Activated effector memory CD4-positive, alpha-beta T cell treated with Interleukin-2 at 50 U/mL for 16 hours (primary cell): ENCODE measurements around the gene RTN4RL2.

ENCODE experiments used
- DNase-seq: peaks from one replicate; pipeline ENCODE4 v3.0.0-alpha.2; 2020

Gene RTN4RL2

DNA sequence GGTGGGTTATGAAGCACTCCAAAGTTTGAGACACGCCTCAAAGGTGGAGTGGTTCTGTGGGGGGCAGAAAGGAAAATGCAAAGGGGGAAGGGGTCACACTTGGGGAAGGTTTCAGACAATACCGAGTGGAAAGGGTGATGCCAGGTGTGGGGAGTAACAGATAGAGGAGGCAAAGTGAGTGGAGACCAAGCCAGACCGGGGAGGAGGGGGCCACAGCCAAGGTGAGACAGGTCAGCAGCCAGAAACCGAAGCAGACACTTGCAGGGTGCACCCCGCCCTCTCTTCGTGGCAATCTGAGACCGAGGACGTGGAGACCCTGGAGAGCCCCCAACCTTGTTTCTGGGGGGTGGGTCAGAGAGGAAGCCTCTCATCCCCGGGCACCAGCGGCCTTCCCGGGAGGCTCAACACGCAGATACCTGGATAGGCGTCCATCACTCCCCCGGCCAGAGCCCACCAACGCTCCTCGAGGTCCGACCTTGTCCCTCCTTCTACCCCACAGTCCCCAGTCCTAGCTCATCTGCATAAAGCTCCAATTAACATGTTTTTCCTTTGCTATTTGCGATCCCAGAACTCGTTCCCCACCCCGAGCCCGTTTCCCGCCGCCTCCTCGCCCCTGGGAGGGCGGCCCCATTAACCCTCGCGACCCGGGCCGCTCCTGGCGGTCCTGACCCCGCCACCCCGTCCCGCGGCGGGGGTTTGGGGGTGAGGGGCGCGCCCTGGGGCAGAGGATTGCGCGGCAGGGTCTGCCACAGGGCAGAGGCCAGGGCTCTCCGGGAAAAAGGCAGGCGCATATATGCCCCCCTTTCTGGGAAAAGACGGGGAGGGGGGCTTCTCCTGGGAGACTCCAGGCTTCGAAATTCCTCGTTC is 21.8 kb downstream of the RTN4RL2 start:
- no peak for DNase-seq

DNA sequence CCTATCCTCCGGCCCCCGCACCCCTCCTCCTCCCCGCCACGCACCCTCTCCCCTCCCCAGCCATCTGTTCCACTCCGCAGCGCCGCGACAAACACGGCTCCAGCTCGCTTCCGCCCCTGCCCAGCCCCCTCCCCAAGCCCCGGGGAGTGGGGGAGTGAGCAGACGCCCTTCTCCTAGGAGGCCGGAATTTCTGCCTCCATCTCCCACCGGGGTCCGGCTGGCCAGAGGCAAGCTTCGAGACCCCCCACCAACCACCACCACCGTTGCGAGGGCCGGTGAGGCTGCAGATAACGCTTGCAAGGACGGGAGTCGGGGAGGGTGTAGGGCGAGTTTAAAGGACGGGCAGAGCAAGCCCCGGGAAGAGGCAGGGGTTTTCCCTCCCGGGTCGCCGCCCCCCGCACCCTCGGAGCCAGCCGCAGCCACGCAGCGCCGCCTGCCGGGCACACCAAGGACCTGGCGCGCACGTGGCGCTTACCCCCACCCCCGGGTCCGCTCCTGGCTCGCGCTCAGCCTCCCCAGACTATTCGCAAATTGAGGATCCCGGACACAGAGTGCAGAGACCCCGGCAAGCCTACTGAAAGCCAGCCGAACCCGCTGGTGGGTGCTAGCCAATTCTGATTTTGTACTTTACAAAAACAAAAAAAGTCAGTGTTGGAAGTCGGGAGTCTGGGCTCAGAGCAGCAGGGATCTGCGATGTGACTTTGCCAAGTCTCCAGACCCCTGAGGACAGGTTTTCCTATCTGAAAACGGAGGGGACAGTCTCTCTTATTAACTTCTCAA is 22.6 kb downstream of the RTN4RL2 start:
- DNase-seq = peak; percentile 10

DNA sequence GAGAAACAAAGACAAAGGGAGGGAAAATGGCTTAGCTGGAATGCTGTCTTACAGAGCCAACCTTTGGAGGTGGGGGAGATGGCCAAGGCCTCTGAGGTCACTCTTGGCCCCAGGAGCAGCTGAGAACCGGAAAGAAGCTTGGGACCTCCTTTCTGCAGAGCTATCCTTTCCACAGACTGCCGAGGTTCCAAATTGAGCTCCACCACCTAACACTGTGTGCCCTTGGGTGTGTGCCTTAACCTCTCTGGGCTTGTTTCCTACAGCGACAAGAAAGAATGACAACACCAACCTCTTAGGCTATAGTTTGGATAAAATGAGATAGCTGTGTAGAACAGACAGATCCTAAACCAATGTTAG is 23.2 kb downstream of the RTN4RL2 start:
- no peak for DNase-seq

DNA sequence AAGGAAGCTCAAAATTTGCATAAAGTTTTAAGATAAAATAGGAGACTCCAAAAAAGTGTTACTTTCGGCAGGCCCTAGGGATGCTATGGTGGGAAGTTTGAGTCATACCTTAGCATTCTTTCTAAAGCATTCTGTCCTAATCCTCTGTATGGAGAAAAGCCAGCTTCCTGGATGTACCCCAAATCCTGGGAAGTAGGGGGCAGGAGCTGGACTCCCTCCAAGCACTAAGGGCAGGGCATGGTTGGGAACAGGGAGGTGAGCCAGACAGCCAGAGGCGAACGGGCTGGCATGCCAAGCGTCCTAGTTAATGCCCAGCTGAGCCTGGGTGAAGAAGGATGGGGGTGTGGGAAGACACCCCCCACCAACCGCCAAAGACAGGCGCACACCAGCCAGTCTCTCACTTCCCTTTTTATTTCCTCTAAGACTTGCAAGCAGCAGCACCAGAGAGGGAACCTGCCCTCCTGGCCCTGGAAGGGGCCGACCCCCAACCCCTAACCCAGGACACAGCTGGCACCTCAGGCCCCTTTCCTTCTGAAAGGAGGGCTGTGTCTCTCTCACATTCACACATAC is 23.9 kb downstream of the RTN4RL2 start:
- DNase-seq = no peak

DNA sequence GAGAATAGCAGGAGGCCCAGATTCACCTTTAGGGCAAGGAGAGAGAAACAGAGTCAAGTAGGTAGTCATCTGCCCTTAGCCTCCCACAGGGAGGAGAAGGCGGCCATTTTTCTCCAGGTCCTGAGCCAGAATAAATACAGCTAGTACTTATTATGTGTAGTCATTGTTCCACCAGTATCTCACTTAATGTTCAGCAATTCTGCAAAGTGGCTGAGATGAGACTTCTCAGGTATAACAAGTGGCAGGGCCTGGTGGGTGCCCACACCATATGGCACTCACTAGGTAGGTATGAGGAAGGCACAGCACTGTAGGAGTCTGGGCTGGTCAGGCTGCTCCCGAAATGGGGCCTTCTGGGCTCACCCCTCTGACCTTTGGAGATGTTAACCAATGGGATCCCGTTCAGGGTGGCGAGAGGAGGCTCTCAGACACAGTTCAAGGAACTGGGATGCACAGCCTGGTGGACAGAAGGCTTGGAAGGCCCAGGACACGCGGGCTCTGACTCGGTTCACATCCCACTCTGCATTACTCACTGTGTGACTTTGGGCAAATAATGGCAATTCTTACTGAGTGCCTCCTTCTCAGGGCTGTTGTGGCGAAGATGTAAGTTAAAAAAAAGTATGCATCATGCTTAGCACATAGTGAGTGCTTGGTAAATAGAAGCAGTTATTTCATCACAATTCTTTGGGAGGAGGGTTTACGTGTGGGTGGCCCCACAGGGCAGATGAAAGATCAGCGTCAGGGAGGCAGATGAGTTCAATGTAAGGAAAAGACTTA is 25.1 kb downstream of the RTN4RL2 start:
- DNase-seq = no peak

DNA sequence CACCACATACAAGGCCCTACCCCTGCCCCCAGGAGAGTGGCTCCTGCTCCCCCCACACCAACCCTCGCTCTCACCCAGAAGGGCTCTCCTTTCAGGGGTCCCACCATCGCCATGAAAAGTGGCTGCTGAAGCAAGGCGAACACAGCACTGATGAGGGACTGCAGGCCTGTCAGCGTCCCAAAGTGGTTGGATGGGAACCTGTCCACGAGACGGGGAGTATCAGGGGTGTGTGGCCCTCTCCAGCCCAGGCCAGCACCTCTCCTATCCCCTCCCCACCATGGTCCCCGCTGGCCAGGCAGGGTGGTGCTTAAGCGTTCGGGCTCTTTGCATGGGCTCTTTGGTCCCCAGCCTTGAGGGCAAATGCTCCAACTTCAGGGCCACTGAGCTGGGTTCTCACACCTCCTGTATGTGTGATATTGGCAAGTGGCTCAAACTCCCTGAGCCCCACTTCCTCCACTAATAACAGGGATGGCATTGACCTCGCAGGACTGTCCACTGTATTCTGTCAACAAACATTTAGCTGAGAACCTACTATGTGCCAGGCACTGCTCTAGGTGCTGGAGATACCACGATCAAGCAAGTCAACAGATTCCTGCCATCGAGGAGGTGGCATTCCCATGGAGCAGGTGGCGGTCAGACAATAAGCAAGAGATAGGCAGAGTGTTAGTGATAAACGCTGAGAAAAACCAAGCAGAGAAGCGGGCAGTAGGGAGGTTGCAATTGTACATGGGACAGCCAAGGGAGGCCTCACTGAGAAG is 26.9 kb downstream of the RTN4RL2 start:
- DNase-seq = no peak

DNA sequence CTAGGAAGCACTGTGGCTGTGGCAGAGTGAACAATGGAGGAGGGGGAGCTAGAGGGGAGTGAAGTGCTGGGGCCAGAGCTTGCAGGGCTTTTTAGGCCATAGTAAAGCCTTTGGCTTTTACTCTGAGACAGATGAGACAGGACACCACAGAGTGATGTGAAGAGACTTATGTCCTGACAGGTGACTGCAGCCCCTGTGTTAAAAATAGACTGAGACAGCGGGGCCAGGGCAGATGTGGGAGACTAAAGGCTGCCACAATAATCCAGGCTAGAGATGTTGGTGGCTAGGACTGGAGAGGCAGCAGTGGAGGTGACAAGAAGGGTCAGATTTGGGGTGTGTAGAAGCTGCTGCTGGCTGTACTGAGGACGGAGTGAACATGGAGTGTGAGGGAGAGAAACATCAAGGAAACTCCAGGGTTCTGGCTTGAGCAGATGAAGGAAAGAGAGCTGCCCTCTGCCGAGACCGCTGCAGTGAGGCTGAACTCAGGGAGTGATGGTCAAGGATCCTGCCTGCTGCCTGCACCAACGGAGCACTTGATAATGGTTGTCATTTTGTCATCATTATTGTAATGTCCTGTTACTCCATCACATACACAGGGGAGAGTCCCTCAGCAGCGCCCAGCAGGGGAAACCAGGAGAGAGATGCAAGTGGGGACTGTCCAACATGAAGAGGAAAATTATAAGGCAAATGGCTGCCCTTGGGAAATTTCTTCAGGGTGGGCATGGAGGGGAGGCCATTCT is 27.8 kb downstream of the RTN4RL2 start:
- no peak for DNase-seq

DNA sequence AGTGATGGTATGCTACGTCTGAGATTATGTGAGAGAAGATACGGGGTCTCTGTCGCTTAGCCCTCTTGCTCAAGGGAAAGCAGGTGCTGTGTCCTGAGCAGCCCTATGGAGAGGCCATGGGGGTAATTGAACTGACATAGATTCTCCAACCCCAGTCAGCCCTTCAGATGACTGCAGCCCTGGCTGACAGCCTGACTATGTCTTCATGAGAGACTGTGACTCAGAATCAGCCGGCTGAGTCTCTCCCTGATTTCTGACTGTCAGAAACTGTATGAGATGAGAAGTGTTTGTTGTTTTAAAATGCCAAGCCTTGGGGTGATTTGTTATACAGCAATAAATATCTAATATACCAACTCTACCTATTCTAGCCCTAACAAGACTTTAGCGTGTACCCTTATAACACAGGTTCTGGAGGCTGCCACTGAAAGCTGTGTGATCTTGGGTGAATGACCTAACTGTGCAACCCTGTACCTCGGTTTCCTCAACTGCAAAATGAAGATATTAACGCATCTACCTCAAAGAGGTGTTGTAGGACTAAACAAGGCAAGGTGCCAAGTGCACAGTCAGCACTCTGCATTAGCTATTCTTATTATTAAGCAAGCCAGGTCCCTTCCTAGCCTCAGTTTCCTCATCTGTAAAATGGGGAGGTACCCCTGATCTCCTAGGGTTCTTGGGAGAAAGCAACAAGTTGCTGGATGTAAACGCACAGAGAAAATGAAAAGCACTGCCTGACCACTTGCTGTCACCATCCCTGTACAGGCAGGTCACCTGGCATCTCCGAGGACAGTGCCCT is 30.3 kb downstream of the RTN4RL2 start:
- DNase-seq = no peak

DNA sequence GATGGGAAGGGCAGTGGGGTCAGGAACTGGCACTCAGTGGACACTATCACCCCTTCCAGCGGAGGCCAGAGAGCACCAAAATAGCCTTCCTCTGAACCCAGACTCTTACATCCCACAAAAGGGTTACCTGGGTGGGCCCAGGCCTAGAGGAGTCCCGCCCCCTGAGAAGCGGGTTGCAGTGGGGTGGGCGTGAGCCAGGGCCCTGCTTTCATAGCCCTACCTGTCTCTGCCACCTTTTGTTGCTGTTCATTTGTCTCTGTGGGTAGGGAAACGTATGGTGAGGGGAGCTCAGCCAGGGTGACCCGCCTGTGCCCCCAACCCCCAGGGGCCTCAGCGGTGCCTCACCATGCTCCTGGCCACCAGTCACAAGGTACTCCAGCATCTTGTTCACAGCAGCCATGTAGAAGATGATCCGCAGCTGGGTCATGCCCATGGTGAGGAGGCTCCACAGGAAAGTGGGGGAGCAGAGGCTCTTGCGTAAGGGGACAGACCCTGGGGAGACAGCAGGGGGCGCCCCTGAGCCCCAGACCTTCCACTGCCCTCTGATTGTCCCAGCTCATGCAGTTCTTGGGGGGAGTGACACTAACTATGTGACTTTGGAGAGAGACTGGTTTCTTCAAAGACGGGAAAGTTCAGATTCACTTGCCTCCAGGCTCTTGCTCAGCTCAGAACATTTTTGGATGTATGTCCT is 31.2 kb downstream of the RTN4RL2 start:
- DNase-seq = peak; percentile 12

DNA sequence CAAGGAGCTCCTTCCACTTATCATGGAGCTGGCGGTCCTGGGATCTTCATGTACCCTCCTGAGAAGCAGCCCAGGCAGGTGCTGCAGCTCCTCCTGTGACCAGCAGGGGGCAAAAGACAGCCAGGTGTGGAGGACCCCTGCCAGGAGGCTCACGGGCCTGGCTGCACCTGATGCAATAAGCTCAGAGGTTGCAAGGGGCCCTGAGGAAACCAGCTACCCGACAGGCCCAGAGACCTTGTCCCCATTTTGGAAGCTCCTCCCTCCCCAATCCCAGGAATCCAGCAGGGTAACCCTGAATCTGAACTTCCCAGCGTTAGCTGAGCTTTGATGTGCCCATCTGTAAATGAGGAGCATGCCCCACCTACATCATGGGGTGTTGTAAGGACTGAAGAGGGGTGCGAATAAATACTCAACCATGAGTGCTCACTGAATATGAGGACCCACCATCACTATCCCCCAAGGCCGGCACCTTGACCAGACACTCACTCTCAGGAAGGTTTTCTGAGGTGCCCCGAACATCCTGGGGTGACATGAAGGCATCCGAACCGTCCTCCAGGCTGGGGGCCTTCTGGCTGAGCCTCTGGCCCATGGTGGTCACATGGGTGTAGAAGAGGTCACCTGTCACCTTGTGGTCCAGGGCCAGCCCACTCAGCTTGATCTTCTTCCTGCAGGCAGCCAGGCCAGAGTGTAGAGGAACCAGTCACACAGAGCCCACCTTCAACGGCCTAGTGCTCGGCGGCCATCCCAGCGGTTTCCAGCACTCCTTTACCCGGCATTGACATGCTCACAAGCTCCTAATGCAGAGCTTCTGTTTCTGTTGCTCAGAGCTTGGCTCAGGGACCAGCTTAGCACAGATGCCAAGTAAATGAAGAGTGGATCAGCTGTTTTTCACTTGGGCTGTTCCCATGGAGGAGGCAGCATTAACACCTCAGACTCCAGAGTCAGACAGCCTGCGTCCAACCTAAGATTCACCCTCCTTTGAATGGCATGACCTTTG is 33.5 kb downstream of the RTN4RL2 start:
- peak; percentile 62 for DNase-seq

DNA sequence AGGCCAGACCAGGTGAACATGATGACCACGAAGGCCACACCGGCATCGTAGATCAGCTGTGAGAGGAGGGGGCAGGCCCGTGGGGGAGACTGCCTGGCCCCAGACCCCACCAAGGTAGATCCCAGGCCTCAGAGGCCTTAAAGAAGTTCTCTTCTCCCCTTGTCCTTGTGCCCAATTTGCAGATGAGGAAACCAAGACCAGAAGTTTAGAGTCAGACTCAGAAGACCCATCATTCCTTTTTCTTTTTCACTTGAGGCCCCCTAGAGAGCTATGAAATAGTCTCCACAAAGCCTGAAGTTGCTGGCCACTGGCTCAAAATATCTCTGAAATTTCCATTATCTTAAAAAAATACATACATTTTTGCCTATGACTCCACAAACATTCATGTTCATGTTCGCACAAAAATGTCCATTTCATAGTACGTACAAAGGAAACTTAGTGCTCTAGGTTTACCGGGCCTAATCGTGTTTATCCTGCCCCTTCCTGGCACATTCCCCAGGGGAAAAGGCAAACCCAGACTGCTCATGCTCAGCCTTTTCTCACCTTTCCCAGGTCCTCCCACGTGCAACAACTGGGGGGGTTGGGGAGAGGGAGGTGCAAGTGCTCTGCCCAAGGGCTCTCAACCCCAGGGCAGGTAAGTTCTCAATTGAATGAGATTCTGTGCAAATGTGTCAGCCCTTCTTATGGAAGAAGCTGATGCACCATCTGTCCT is 35.9 kb downstream of the RTN4RL2 start:
- no peak for DNase-seq

DNA sequence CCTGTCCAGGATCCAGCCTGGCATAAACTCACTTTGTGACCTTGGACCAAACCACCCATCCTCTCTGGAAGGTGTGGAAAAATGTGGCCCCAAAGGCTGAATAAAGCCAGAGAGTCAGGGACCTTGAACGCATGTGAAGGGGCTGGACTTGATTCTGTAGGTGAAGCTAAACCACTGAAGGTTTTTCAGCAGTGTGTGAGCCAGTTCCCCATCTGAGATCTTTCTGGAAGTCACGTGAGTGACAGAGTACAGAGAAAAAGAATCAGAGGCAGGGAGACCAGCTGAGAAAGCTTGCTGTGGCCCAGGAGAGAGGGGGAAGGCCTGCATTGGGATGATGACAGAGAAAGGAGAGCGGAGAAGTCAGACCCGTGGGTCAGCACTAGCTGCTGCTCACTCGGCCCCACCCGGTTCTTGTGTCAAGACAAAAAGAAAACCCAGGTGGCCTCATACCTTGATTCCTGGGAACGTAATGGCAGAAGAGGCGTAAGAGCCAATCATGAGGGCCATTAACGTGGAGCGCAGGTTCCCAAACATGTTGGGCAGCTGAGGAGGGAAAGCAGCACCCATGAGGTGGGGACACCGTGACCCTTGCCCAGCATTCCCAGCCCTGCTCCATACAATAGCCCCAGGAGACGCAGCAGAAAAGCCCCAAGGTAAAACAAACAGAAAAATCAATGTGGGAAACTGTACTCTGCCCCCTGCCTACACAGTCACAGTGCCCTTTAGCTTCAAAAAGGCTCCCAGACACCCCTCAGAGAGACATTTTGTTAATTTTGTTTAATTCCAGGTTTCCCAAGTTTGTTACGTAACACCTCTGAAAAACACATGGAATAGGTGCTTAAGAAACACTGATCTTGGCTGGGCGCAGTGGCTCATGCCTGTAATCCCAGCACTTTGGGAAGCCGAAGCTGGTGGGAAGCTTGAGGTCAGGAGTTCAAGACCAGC is 37.2 kb downstream of the RTN4RL2 start:
- no peak for DNase-seq

DNA sequence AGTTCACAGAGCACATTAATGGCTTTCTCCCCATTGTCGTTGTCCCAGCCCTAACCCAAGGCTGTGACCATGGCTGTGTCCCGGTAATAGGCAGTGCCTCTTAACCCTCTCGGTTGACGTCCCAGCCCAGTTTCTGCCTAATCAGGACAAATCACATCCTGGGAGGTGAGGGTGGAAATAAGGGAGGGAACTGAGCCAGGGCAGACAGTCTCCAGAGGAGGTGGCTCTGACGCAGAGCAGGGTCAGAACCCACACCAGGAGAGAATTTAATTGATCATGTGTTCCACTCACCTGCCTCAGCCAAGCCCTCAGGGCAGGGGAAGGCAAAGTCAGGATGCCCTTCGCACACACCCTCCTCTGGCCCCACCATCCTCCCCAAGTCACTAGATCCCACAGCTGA is 38.2 kb downstream of the RTN4RL2 start:
- DNase-seq = no peak

DNA sequence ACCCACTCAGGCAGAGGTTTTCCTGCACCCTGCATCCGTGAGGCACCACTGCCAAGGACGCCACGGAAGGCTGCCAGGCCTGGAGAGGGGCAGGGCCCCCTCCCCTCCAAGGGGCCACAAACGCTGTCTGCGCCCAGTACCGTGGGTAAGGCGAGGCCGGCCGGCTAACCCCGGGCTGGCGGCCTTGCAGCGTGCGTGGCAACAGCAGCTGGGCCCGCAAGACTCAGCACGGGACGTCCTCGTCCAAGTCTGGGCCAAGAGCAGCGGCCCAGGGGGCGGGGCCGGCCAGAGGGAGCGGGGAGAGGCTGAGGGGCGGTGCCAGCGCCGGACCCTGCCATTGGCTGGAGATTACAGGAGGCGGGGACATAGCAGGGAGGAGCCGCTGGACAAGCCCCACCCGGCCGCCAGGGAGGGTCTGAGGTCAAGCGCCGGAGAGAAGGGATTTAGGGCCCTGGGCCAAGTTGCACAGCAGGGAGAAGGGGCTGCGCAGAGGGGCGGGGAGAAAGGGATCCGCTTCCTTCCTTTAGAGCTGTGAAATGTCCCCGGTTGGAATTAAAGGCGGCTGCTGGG is 39.2 kb downstream of the RTN4RL2 start:
- no peak for DNase-seq

DNA sequence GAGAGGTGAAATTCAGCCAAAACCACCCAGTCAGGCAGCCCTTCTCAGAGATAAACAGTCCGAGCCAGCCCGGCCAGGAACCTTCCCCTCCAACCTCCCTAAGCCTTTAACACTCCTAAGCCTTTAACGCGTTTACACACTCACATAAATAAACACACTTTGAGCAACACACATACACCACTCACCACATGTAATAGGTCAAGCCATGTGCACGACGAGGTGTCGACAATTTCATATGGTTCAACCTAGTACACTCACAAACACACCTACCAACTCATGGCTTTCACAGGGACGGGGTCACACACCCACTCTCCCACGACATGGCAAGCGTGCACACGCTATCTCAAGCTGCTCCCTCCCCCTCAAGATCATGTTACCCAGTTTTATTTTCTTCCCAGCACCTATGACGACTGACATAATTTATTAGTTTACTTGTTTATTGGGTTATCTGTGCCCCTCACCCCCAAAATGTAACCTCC is 39.7 kb downstream of the RTN4RL2 start:
- DNase-seq = no peak

DNA sequence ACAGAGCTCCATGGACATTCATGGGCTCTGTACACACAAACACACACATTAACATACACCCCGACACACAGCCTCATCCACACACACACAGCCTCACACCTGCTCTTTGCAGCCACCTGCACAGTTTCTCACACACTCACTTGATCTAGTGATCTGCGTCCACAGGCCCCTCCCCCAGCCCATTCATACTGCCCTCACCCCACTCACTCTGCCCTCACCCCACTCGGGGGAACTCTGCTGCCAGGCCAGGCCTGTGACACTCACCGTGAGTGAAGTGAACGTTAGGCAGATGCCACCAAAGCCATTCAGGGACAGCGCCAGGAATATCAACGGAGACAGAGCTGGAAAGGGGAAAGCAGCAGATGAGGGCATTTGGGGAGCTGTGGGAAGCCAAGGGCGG is 40.2 kb downstream of the RTN4RL2 start:
- DNase-seq = no peak
